GM12878 (cell line): Measurements from ENCODE around the gene LIF. TPM values are rescaled to one million over a fixed set of nuclear protein-coding genes. Genes with fewer than 3 reads are reported as not detected.

Experiments
- ATAC-seq: fragments of 200-7000 bp; cut with Tn5 transposase; 3 replicates; pipeline ENCODE4 v1.9.1; 2020; ENCODE audit warnings: mild to moderate bottlenecking, moderate library complexity
- BruUV-seq: library from RNA; stranded (reverse); fragments of 400-500 nt; replicated peaks from 2 replicates; lab custom pipeline; 2021; lab: Mats Ljungman, UMichigan
- CTCF ChIA-PET: fragments of 300-600 bp; sonication (Branson Sonifier 250); formaldehyde crosslinking; extraction: SDS; loops from one replicate; lab custom pipeline; 2021; ENCODE audit warnings: inconsistent platforms; lab: Yijun Ruan, JAX
- POLR2A ChIA-PET: fragments of 350-600 bp; formaldehyde crosslinking; extraction: SDS; loops from one replicate; lab custom pipeline; 2021; ENCODE audit warnings: inconsistent platforms; lab: Charles Lee
- RAD21 ChIA-PET: fragments of 300-600 bp; sonication (Branson Sonifier 250); formaldehyde crosslinking; loops from one replicate; lab custom pipeline; 2023; ENCODE audit warnings: antibody characterized with exemption; ENCODE audit not compliant: unreplicated experiment; lab: Charles Lee
- SMC1A ChIA-PET: fragments of 300-600 bp; sonication (Branson Sonifier 250); formaldehyde crosslinking; loops from one replicate; lab custom pipeline; 2023; ENCODE audit not compliant: unreplicated experiment, uncharacterized antibody; lab: Charles Lee
- DNase-seq: peaks from one replicate; pipeline ENCODE4 v3.0.0-alpha.2; 2011; ENCODE audit warnings: low read depth, low spot score
- FAIRE-seq: peaks from 3 replicates; lab custom pipeline; 2011; peaks lifted over from hg19 to GRCh38; lab: Jason Lieb, UNC
- H2AFZ ChIP-seq: 2 replicates; pipeline ENCODE4 v1.6.0; 2011; ENCODE audit warnings: low read depth, low read length, control low read depth; ENCODE audit not compliant: control insufficient read depth
- H3K27ac ChIP-seq: 2 replicates; pipeline ENCODE4 v1.5.1; 2011; ENCODE audit warnings: control low read depth; ENCODE audit not compliant: control insufficient read depth, insufficient read depth
- H3K27me3 ChIP-seq, 2 experiments: replicated peaks in 1 of 2; 2 replicates each; pipeline versions ENCODE4 v1.6.0 to v1.6.1; 2011; ENCODE audit warnings: low read length in 1 of 2; ENCODE audit not compliant: control insufficient read depth in 2 of 2, insufficient read depth in 2 of 2
- H3K36me3 ChIP-seq, 2 experiments: 2 replicates each; pipeline ENCODE4 v1.5.1; 2011; ENCODE audit warnings: low read length in 1 of 2; ENCODE audit not compliant: control insufficient read depth in 2 of 2, insufficient read depth in 2 of 2
- H3K4me1 ChIP-seq: 2 replicates; pipeline ENCODE4 v1.6.1; 2011; ENCODE audit warnings: mild to moderate bottlenecking, low read length, moderate library complexity, mixed read lengths; ENCODE audit not compliant: control insufficient read depth, insufficient read depth
- H3K4me2 ChIP-seq: 2 replicates; pipeline ENCODE4 v1.6.0; 2011; ENCODE audit warnings: control low read depth; ENCODE audit not compliant: control insufficient read depth, insufficient read depth
- H3K4me3 ChIP-seq: fragments of 200-600 bp; sonication (generic); 2 replicates; pipeline ENCODE4 v1.5.1; 2016
- H3K79me2 ChIP-seq: 2 replicates; pipeline ENCODE4 v1.6.0; 2011; ENCODE audit warnings: low read length; ENCODE audit not compliant: control insufficient read depth, insufficient read depth
- H3K9ac ChIP-seq: 2 replicates; pipeline ENCODE4 v1.8.0; 2011; ENCODE audit warnings: low read length, control low read depth, mixed read lengths; ENCODE audit not compliant: control insufficient read depth, insufficient read depth
- H3K9me3 ChIP-seq: replicated peaks from 3 replicates; pipeline ENCODE4 v1.5.1; 2011; ENCODE audit warnings: mild to moderate bottlenecking, low read length; ENCODE audit not compliant: control insufficient read depth, insufficient read depth
- H4K20me1 ChIP-seq: 2 replicates; pipeline ENCODE4 v1.6.0; 2011; ENCODE audit not compliant: control insufficient read depth, insufficient read depth
- BACH1 ChIP-seq: fragments of 450-650 bp; IDR thresholded peaks from 2 replicates; pipeline ENCODE4 v1.6.1; 2017; ENCODE audit warnings: mild to moderate bottlenecking, borderline replicate concordance
- BRCA1 ChIP-seq: IDR thresholded peaks from 2 replicates; pipeline ENCODE4 v1.6.1; 2011; ENCODE audit warnings: low read depth, low read length, improper control_type of control experiment
- CBX5 ChIP-seq: sonication (generic); IDR thresholded peaks from 2 replicates; pipeline ENCODE4 v1.6.1; 2016; ENCODE audit warnings: low read depth, moderate library complexity, mild to moderate bottlenecking, inconsistent platforms
- HDAC2 ChIP-seq: fragments of 200-600 bp; sonication (generic); IDR thresholded peaks from 2 replicates; pipeline ENCODE4 v1.6.1; 2017
- MEF2B ChIP-seq: fragments of 450-650 bp; IDR thresholded peaks from 2 replicates; pipeline ENCODE4 v1.6.1; 2018; ENCODE audit warnings: mild to moderate bottlenecking, moderate library complexity; ENCODE audit not compliant: partially characterized antibody, poor library complexity, severe bottlenecking
- SUZ12 ChIP-seq: fragments of 200-600 bp; sonication (generic); IDR thresholded peaks from one replicate; pipeline ENCODE4 v1.6.1; 2018; ENCODE audit warnings: antibody characterized with exemption, mild to moderate bottlenecking; ENCODE audit not compliant: unreplicated experiment
- WGBS: methylation state at CpG from one replicate; pipeline ENCODE4 v1.1.6; 2016; ENCODE audit warnings: low lambda C conversion rate; ENCODE audit not compliant: insufficient replicate concordance, insufficient coverage; ENCODE audit errors: missing lambda C conversion rate; 5-methylcytosine and 5-hydroxymethylcytosine counted together
- in situ Hi-C: fragments of 300-500 bp; cut with MboI; formaldehyde crosslinking; loops from 9 replicates; pipeline ENCODE4 v1.14.3; 2018; ENCODE audit warnings: mixed read lengths
- intact Hi-C: fragments of 100-400 bp; cut with micrococcal nuclease; formaldehyde crosslinking; loops from one replicate; pipeline ENCODE4 v1.14.2; 2022; ENCODE audit not compliant: unreplicated experiment
- polyA plus RNA-seq, 11 experiments: library from polyadenylated mRNA; depleted of rRNA in 4 of 11; unstranded in 6 of 11; stranded (reverse) in 5 of 11; fragments of >200 nt; fragmentation: Nextera tagmentation in 4 of 11; fragmentation: Illumina TruSeq in 1 of 11; extraction: Ambion mirVana in 4 of 11; extraction: Trizol in 1 of 11; gene quantifications; 1 replicate in 1 of 11; 2 replicates in 10 of 11; pipeline versions ENCODE4 v1.2.1 to v1.2.3, GENCODE V29; 2011 to 2016; ENCODE audit warnings: inconsistent platforms in 2 of 11, missing spikeins in 2 of 11, low read depth in 1 of 11
- total RNA-seq, 4 experiments: library from RNA; depleted of rRNA in 3 of 4; stranded (reverse); fragments of >200 nt in 3 of 4; fragmentation: Illumina TruSeq in 1 of 4; extraction: Trizol in 1 of 4; gene quantifications; 2 replicates each; pipeline versions ENCODE4 v1.2.1 to v1.2.3, GENCODE V29; 2013 to 2021
- TF ChIP-seq, protein P1 (sequence below): fragments of 450-650 bp; IDR thresholded peaks from 2 replicates; pipeline ENCODE4 v1.6.1; 2016; ENCODE audit warnings: mild to moderate bottlenecking, moderate library complexity, borderline replicate concordance
- TF ChIP-seq, protein P2 (sequence below): fragments of 150-350 bp; IDR thresholded peaks from 2 replicates; pipeline ENCODE4 v1.6.1; 2016; ENCODE audit warnings: low read depth, low read length
- TF ChIP-seq, protein P3 (sequence below): fragments of 450-650 bp; IDR thresholded peaks from 2 replicates; pipeline ENCODE4 v1.6.1; 2017; ENCODE audit warnings: mild to moderate bottlenecking, moderate library complexity

The LIF gene
- total and polyA plus RNA-seq, 10 of the 15 experiments (the other 5 are each of a cell fraction or from before 2014, with no cell fraction given): 0.05 to 3.4 (median 0.97) TPM

GRCh38 chr22:30204015-30204741, 42.4 kb downstream of the LIF start:
- FAIRE-seq: no peak
- TF ChIP-seq, protein P1, sequence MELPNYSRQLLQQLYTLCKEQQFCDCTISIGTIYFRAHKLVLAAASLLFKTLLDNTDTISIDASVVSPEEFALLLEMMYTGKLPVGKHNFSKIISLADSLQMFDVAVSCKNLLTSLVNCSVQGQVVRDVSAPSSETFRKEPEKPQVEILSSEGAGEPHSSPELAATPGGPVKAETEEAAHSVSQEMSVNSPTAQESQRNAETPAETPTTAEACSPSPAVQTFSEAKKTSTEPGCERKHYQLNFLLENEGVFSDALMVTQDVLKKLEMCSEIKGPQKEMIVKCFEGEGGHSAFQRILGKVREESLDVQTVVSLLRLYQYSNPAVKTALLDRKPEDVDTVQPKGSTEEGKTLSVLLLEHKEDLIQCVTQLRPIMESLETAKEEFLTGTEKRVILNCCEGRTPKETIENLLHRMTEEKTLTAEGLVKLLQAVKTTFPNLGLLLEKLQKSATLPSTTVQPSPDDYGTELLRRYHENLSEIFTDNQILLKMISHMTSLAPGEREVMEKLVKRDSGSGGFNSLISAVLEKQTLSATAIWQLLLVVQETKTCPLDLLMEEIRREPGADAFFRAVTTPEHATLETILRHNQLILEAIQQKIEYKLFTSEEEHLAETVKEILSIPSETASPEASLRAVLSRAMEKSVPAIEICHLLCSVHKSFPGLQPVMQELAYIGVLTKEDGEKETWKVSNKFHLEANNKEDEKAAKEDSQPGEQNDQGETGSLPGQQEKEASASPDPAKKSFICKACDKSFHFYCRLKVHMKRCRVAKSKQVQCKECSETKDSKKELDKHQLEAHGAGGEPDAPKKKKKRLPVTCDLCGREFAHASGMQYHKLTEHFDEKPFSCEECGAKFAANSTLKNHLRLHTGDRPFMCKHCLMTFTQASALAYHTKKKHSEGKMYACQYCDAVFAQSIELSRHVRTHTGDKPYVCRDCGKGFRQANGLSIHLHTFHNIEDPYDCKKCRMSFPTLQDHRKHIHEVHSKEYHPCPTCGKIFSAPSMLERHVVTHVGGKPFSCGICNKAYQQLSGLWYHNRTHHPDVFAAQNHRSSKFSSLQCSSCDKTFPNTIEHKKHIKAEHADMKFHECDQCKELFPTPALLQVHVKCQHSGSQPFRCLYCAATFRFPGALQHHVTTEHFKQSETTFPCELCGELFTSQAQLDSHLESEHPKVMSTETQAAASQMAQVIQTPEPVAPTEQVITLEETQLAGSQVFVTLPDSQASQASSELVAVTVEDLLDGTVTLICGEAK: no peak
- TF ChIP-seq BRCA1: no peak
- no peak for TF ChIP-seq HDAC2
- TF ChIP-seq SUZ12: no peak
- TF ChIP-seq BACH1: no peak
- TF ChIP-seq MEF2B: no peak
- no peak for TF ChIP-seq CBX5
- TF ChIP-seq, protein P2, sequence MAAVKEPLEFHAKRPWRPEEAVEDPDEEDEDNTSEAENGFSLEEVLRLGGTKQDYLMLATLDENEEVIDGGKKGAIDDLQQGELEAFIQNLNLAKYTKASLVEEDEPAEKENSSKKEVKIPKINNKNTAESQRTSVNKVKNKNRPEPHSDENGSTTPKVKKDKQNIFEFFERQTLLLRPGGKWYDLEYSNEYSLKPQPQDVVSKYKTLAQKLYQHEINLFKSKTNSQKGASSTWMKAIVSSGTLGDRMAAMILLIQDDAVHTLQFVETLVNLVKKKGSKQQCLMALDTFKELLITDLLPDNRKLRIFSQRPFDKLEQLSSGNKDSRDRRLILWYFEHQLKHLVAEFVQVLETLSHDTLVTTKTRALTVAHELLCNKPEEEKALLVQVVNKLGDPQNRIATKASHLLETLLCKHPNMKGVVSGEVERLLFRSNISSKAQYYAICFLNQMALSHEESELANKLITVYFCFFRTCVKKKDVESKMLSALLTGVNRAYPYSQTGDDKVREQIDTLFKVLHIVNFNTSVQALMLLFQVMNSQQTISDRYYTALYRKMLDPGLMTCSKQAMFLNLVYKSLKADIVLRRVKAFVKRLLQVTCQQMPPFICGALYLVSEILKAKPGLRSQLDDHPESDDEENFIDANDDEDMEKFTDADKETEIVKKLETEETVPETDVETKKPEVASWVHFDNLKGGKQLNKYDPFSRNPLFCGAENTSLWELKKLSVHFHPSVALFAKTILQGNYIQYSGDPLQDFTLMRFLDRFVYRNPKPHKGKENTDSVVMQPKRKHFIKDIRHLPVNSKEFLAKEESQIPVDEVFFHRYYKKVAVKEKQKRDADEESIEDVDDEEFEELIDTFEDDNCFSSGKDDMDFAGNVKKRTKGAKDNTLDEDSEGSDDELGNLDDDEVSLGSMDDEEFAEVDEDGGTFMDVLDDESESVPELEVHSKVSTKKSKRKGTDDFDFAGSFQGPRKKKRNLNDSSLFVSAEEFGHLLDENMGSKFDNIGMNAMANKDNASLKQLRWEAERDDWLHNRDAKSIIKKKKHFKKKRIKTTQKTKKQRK: no peak
- TF ChIP-seq, protein P3, sequence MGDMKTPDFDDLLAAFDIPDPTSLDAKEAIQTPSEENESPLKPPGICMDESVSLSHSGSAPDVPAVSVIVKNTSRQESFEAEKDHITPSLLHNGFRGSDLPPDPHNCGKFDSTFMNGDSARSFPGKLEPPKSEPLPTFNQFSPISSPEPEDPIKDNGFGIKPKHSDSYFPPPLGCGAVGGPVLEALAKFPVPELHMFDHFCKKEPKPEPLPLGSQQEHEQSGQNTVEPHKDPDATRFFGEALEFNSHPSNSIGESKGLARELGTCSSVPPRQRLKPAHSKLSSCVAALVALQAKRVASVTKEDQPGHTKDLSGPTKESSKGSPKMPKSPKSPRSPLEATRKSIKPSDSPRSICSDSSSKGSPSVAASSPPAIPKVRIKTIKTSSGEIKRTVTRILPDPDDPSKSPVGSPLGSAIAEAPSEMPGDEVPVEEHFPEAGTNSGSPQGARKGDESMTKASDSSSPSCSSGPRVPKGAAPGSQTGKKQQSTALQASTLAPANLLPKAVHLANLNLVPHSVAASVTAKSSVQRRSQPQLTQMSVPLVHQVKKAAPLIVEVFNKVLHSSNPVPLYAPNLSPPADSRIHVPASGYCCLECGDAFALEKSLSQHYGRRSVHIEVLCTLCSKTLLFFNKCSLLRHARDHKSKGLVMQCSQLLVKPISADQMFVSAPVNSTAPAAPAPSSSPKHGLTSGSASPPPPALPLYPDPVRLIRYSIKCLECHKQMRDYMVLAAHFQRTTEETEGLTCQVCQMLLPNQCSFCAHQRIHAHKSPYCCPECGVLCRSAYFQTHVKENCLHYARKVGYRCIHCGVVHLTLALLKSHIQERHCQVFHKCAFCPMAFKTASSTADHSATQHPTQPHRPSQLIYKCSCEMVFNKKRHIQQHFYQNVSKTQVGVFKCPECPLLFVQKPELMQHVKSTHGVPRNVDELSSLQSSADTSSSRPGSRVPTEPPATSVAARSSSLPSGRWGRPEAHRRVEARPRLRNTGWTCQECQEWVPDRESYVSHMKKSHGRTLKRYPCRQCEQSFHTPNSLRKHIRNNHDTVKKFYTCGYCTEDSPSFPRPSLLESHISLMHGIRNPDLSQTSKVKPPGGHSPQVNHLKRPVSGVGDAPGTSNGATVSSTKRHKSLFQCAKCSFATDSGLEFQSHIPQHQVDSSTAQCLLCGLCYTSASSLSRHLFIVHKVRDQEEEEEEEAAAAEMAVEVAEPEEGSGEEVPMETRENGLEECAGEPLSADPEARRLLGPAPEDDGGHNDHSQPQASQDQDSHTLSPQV: no peak

More at GRCh38 chr22:30204015-30204741, 42.4 kb downstream of the LIF start:
- ATAC-seq (no peak), DNase-seq (no peak)
- RAD21 ChIA-PET: interaction anchor here (0.9 kb wide), 1 partner anchor 14 kb away, joined by 3 read pairs; no protein-coding TSS in a partner anchor
- in situ Hi-C loops: no loop called here
- no peaks in the 10 kb centered on the region for H3K4me1 ChIP-seq
- no peaks in the 10 kb centered on the region for H3K79me2 ChIP-seq
- no peak overlapping the region for H3K27ac ChIP-seq
- H4K20me1 ChIP-seq: no peaks in the 10 kb centered on the region
- H3K4me3 ChIP-seq: no peak overlapping the region
- H3K4me2 ChIP-seq: no peak overlapping the region
- H3K9me3 ChIP-seq: no peaks in the 10 kb centered on the region
- no peaks in the 10 kb centered on the region for H3K27me3 ChIP-seq
- no TSS peak for BruUV-seq
- SMC1A ChIA-PET: interaction anchor here (0.6 to 1.0 kb wide), 2 partner anchors 19 to 81 kb away, joined by 3 to 5 read pairs; no protein-coding TSS in a partner anchor
- intact Hi-C loops: no loop called here
- H3K9ac ChIP-seq: no peak overlapping the region
- CTCF ChIA-PET: no interaction called here
- H3K36me3 ChIP-seq: no peaks in the 10 kb centered on the region
- POLR2A ChIA-PET: no interaction called here
- no peak overlapping the region for H2AFZ ChIP-seq
- 16% methylated on average over 7 of the region's 7 CpGs for WGBS
